ENCODE data around the gene ZNF787. TPM values are rescaled to one million over a fixed set of nuclear protein-coding genes. Genes with fewer than 3 reads are reported as not detected.

ZNF787 gene
- total and polyA plus RNA-seq, 2 of the 8 experiments (the other 6 are each of a cell fraction or from before 2014, with no cell fraction given): 19.7 to 56.0 TPM

- Histone ChIP-seq H3K9ac (replicated peaks in 1 of 4; ENCODE audit: extremely low read depth in 1 of 4, low read depth in 3 of 4, low read length in 3 of 4) (no peak overlapping the region), H3K27me3 (replicated peaks in 1 of 4; ENCODE audit: control insufficient read depth in 3 of 4, extremely low read depth in 1 of 4, insufficient read depth in 3 of 4, low read length in 3 of 4) (no peaks in the 10 kb centered on the region), H3K18ac (ENCODE audit: extremely low read depth, low read length) (no peak overlapping the region), H3K79me2 (ENCODE audit: control insufficient read depth in 1 of 2, insufficient read depth in 2 of 2, low read length in 2 of 2) (no peaks in the 10 kb centered on the region), H3K23me2 (ENCODE audit: low read depth, low read length) (no peaks in the 10 kb centered on the region), H2BK120ac (replicated peaks; ENCODE audit: low read depth, low read length) (no peak overlapping the region), H4K20me1 (replicated peaks in 1 of 2; ENCODE audit: control insufficient read depth in 1 of 2, insufficient read depth in 2 of 2, low read length in 2 of 2) (peaks cover 0 to 3% of the 10 kb centered on the region in 2 experiments), H3K56ac (replicated peaks; ENCODE audit: insufficient read length, low read depth, low read length) (no peak overlapping the region), H3K79me1 (ENCODE audit: low read depth, low read length) (no peaks in the 10 kb centered on the region), H2AK5ac (ENCODE audit: low read depth, low read length) (no peak overlapping the region), H3K4me3 (ENCODE audit: extremely low read depth in 1 of 4, insufficient read depth in 2 of 4, low read depth in 3 of 4, low read length in 4 of 4) (no peak overlapping the region), H2AFZ (ENCODE audit: low read length) (no peak overlapping the region), H2BK5ac (ENCODE audit: low read depth, low read length) (no peak overlapping the region), H2BK15ac (ENCODE audit: low read length) (no peak overlapping the region), H3K36me3 (ENCODE audit: control insufficient read depth in 2 of 4, insufficient read depth in 4 of 4, low read length in 3 of 4) (no peaks in the 10 kb centered on the region), H4K8ac (ENCODE audit: extremely low read depth, insufficient read depth, low read length) (no peak overlapping the region), H3K23ac (ENCODE audit: insufficient read length) (no peak overlapping the region), H2BK12ac (ENCODE audit: low read depth, low read length) (no peak overlapping the region), H2BK20ac (ENCODE audit: low read length) (no peak overlapping the region), H4K5ac (ENCODE audit: insufficient read length, low read depth, low read length) (no peak overlapping the region), H3K27ac (ENCODE audit: low read depth, low read length) (no peak overlapping the region), H3K4me2 (ENCODE audit: insufficient read depth in 1 of 2, low read depth in 2 of 2, low read length in 2 of 2) (no peak overlapping the region), H3K14ac (ENCODE audit: insufficient read length) (no peak overlapping the region), H3K4ac (replicated peaks; ENCODE audit: insufficient read length, low read depth, low read length) (no peak overlapping the region), H3K4me1 (replicated peaks in 1 of 4; ENCODE audit: control insufficient read depth in 3 of 4, insufficient read depth in 4 of 4, low read length in 3 of 4) (no peaks in the 10 kb centered on the region), H3K9me3 (ENCODE audit: insufficient read depth in 2 of 2, low read depth in 1 of 2, low read length in 1 of 2) (no peaks in the 10 kb centered on the region), H4K91ac (replicated peaks; ENCODE audit: insufficient read length, low read length) (no peak overlapping the region)
- FAIRE-seq (no peak), DNase-seq (ENCODE audit: low read depth in 1 of 2, low spot score in 2 of 2) (no peak)
- CTCF ChIA-PET (ENCODE audit: partially characterized antibody): interaction anchor here (0.7 to 4.8 kb wide), 10 partner anchors 10 to 182 kb away, joined by 3 to 57 read pairs (median 4); no protein-coding TSS in a partner anchor
- 50% methylated on average over 7 of the region's 7 CpGs; no CpG with 5 or more reads in 1 of the 2 experiments for WGBS, 2 experiments (ENCODE audit: extremely low coverage in 1 of 2, insufficient coverage in 1 of 2, insufficient read length in 1 of 2, insufficient replicate concordance in 2 of 2, low coverage in 1 of 2, low lambda C conversion rate in 2 of 2, missing lambda C conversion rate in 1 of 2)
- TF ChIP-seq SP4 (IDR thresholded peaks at IDR 0.05; ENCODE audit: low read length) (no peak), SRF (IDR thresholded peaks at IDR 0.05; ENCODE audit: low read depth, low read length) (no peak), BCL11A (IDR thresholded peaks at IDR 0.05; ENCODE audit: low read depth in 2 of 2, low read length in 2 of 2) (no peak), HDAC2 (IDR thresholded peaks at IDR 0.05; ENCODE audit: borderline replicate concordance in 1 of 2, low read depth in 2 of 2, low read length in 2 of 2) (no peak), NANOG (IDR thresholded peaks at IDR 0.05; ENCODE audit: insufficient read depth, low read depth, low read length, poor library complexity, severe bottlenecking) (no peak), BRCA1 (IDR thresholded peaks at IDR 0.05; ENCODE audit: low read depth, low read length) (no peak)
- TF ChIP-seq, protein P1, sequence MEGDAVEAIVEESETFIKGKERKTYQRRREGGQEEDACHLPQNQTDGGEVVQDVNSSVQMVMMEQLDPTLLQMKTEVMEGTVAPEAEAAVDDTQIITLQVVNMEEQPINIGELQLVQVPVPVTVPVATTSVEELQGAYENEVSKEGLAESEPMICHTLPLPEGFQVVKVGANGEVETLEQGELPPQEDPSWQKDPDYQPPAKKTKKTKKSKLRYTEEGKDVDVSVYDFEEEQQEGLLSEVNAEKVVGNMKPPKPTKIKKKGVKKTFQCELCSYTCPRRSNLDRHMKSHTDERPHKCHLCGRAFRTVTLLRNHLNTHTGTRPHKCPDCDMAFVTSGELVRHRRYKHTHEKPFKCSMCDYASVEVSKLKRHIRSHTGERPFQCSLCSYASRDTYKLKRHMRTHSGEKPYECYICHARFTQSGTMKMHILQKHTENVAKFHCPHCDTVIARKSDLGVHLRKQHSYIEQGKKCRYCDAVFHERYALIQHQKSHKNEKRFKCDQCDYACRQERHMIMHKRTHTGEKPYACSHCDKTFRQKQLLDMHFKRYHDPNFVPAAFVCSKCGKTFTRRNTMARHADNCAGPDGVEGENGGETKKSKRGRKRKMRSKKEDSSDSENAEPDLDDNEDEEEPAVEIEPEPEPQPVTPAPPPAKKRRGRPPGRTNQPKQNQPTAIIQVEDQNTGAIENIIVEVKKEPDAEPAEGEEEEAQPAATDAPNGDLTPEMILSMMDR (IDR thresholded peaks at IDR 0.05; ENCODE audit: control extremely low read depth in 1 of 3, insufficient read depth in 1 of 3, low read depth in 1 of 3, low read length in 3 of 3): no peak
- TF ChIP-seq, protein P2, sequence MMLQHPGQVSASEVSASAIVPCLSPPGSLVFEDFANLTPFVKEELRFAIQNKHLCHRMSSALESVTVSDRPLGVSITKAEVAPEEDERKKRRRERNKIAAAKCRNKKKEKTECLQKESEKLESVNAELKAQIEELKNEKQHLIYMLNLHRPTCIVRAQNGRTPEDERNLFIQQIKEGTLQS (IDR thresholded peaks at IDR 0.05; ENCODE audit: insufficient read depth, low read depth, low read length): no peak
- POLR2A ChIA-PET (ENCODE audit: partially characterized antibody): interaction anchor here (1.1 to 1.6 kb wide), 3 partner anchors 9 to 147 kb away, joined by 3 to 4 read pairs (median 3); no protein-coding TSS in a partner anchor
These were observed 46.0 kb upstream of the ZNF787 start for GRCh38 chr19:56167064-56167578.

All from H1 (cell line).